Fibroblast of skin of left quadriceps (primary cell): ENCODE measurements around the gene SEBOX.

Experiments used
- DNase-seq, 2 experiments: peaks; one replicate each; pipeline ENCODE4 v3.0.0-alpha.2; 2013; ENCODE audit warnings: low read depth in 2 of 2

The SEBOX gene

DNA sequence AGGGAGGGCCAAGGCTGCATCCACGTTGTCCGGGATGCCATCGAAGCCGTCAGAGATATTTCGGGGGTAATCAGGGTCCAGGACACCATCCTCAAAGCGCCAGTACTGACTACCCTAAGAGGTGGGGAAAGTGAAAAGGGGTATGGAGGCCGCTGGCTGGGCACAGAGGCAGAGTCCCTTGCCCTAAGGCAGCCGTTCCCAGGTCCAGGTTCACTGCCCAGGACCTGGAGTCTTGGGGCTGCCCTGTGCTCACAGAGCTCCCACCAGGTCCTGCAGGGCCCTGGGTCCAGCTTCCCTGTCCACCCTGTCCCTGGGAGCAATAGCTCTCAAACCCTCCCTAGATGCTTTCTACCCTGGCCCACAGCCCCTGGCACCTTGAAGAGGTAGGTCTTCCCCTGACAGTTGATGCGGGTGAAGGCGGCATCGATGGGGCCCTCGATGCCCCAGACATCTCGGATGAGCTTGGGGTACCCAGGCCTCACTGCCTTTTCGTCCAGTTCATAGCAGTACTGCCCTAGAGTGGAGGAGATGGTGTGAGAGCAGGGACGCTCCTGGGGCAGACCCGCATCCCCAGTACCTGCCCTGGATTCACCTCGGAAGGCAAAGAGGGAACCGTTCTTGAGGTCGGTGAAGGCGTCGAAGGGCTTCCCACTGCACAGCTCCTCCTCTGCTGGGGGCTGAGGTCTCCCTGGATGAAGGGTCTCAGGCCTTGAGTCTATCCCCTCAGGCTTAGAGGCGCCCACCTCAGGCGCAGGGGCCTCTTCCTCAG is 4.1 kb upstream of the SEBOX start:
- no peak for DNase-seq

GRCh38 chr17:28368306-28368831 is 3.4 kb upstream of the SEBOX start:
- no peak for DNase-seq

DNA sequence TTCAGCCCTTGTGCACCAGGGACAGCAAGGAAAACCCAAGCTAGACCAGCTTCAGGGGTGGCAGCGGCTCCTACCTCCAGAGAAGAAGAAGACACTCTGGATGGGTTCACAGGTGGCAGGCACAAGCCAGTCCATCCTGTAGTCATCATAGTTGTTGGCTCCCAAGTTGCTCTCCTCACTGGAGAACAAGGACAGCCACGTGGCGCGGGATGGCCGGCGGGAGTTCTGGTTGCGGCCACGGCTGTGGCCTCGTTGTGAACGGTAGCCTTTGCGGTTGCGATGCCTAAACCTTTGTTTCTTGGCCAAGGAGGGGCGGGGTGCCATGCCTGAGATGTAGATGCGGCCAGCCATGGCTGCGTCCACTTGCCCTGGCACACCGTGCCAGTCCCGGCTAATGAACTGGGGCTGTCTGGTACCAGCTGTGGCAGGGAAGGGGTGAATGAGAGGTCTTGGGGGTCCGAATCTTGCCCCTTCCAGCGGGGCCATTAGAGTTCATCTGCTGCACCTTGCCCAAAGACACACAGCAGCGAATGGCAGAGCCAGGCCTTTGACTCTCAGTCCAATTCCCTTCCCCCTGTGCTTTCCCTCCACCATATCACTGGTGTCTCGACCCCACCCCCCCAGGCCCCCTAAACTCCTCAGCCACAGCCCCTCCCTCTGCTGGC is 2.8 kb upstream of the SEBOX start:
- no peak for DNase-seq

- no peak for DNase-seq
These were observed 1.6 kb upstream of the SEBOX start for GRCh38 chr17:28366605-28367004.

DNA sequence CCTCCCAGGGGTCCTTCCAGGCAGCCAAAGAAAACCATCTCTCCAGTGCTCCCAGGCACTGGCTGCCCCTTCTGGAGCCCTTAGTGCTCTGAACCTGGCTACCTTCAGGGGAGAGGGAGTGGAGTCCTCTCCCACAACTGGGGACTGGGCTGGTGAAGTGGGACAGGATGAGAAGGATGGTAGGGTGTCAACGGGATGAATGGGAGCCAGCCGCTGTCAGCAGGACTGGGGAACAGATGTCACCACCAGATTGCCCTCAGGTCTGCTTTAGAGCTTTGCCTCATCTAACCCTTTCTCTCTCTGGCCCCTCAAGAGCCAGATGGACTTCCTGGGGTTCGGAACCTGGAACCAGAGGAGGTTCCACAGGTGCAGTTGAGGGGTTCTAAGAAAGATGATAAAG is 488 bp upstream of the SEBOX start:
- no peak for DNase-seq

DNA sequence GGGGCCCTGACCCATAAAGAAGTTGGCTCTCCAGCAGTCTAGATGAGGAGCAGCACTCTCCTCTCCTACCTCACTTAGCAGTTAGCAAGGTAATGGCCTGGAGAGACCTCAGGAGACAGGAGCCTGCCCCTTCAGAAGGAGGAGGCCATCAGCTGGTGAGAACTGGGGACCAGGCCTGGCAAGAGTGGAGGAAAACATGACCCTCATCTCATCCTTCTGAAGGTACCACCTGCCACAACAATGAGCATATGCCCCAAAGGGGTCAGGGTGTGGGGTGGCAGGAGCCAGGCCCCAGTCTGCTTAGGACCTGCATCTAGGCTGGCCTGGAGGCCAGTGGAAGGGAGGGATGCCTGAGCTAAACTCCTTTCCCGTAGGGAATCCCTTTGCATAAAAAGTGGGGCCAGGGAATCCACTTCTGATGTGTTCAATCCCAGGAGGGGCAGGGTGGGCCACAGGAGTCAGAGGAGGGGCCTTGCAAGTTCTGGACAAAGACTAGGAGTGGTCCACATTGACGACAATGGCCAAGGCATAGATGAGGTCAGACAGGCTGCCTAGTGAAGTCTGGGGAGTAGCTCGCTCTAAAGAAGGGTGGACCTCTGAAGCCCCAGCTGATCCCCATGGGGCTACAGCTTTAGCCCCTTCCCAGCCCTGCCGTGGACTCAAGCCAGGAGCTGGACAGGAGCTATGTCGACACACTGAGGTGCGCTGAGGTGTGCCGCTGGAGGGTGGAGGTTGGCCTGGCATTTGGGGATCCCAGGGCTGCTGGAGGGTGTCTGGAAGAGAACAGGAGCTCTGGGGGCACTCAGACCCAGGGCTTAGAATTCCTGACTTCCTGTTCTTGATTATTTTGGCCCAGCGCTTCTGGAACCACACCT is 986 bp downstream of the SEBOX start:
- DNase-seq, result no peak

- DNase-seq, result no peak
These were observed 1.8 kb downstream of the SEBOX start for GRCh38 chr17:28363186-28363585.

- DNase-seq, result no peak
These were observed 7.2 kb downstream of the SEBOX start for GRCh38 chr17:28357901-28358197.

GRCh38 chr17:28357061-28357900 is 7.7 kb downstream of the SEBOX start, which contains the start of gene POLDIP2:
Gene POLDIP2 (minus strand): TSS chr17:28357527. CDS start chr17:28357448, 79 bp downstream.
- DNase-seq, result peak; percentile 86 to 88

DNA sequence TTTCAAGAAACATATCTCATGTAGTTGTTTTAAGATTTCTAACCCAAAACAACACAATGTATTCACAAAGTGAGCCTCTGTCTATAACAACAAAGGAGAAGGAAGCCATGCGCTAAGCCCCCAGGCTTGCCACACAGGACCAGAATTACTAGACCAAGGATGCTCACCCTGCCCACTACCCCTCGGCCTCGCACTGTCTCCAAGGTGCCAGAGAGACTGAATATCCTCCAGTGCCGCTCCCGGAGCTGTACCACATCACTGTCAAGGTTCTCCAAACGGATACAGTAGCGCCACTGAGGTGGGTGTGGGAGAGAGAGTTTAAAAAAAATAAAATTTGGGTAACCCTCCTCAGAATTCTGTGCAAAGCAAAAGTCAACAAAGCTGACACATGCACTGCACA is 14.7 kb downstream of the SEBOX start:
- no peak for DNase-seq

DNA sequence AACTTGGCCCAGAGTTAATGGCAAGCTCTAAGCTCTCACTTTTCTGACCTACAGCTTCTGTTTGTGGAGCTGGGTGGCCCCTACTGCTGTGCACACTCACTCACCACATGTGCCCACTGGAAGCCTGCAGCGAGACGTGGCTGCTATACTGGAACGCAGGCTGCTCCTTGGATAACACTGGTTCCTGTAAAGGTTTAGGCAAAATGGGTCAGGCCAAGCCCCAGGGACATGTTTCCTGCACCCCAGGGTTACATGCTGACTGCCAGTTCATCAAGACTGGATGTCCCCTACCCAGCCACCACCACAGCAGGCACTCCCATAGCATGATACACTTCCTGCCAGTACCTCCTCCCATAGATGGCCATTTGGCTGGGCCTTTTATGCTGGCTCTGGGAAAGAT is 16.0 kb downstream of the SEBOX start:
- no peak for DNase-seq

DNA sequence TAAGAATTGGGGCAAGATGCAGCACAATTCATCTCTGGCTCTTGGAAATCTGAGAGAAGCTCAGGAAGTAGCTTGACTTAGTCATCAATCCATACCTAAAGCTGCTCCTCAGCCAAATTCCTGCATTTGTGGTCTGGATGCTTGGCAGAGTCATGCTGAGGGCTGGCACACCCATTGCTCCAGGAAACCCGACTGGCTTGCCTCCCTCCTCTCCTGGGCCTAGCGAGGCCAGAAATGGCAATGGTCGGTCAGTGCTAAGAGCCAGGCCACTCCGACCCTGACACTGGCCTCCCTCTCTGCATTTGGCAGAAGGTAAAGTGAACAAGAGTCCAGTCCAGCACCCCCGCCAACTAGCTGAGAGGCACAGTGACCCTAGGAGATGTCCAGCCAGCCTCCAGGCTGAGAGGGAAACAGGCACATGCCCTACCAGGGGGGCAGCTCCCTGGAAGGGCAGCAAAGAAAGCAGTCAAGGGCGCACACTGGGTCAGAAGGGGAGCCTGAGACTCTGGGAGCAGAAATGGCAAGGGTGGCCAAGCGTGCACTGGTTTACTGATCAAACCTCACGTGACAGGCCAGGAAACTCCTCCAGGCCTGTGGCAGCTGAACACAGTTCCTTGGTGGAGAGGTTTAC is 17.6 kb downstream of the SEBOX start:
- peak; percentile 61 to 70 for DNase-seq

- no peak for DNase-seq
These were observed 18.2 kb downstream of the SEBOX start for GRCh38 chr17:28346746-28347246.

GRCh38 chr17:28346199-28346580 is 18.8 kb downstream of the SEBOX start:
- DNase-seq, result no peak

GRCh38 chr17:28345419-28346198 is 19.4 kb downstream of the SEBOX start:
- no peak for DNase-seq

GRCh38 chr17:28344435-28344901 is 20.5 kb downstream of the SEBOX start:
- no peak for DNase-seq

- DNase-seq, result no peak
These were observed 21.0 kb downstream of the SEBOX start for GRCh38 chr17:28344011-28344410.

DNA sequence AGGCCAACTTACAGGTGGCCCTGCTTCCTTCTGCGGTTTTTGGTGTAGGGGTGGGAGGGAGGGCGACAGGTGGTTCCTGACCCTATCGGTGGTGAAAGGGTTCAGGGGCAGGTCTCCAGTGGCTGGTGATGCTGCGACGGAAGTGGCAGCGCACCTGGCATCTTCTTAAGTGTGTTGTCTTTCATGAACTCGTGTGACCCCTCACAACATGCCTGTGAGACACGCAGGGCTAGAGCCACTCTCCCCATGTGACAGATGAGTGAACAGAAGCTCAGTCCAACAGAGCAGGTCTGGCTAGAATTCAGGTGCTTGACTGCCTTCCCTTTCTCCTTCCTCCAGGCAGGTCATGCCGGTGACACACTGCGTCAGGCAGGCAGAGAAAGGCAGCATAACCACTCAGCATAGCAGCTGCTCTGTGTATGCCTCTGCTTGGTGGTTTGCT is 21.5 kb downstream of the SEBOX start:
- no peak for DNase-seq

GRCh38 chr17:28342313-28342712 is 22.7 kb downstream of the SEBOX start:
- DNase-seq, result no peak

GRCh38 chr17:28341516-28341915 is 23.5 kb downstream of the SEBOX start:
- no peak for DNase-seq
